Adrenal gland (tissue), 5 donors: ENCODE measurements around the gene RNASE12.

Experiments used
- POLR2A ChIP-seq, 2 donors: fragments of 450-650 bp; IDR thresholded peaks; one replicate each; pipeline ENCODE4 v1.6.1; 2017; ENCODE audit warnings: antibody characterized with exemption in 2 of 2, mild to moderate bottlenecking in 2 of 2, moderate library complexity in 1 of 2
- TF ChIP-seq, protein P1 (sequence below), 6 experiments: fragments of 450-650 bp in 4 of 6; fragments of 200-600 bp in 2 of 6; sonication (generic) in 1 of 6; IDR thresholded peaks; 1 replicate in 5 of 6; 2 replicates in 1 of 6; pipeline versions ENCODE4 v1.5.1 to v1.8.0; 2016 to 2021; ENCODE audit warnings: antibody characterized with exemption in 6 of 6, mild to moderate bottlenecking in 2 of 6, moderate library complexity in 1 of 6
- donor health status: DM: no; HTN: no; CAD: no.

DNA sequence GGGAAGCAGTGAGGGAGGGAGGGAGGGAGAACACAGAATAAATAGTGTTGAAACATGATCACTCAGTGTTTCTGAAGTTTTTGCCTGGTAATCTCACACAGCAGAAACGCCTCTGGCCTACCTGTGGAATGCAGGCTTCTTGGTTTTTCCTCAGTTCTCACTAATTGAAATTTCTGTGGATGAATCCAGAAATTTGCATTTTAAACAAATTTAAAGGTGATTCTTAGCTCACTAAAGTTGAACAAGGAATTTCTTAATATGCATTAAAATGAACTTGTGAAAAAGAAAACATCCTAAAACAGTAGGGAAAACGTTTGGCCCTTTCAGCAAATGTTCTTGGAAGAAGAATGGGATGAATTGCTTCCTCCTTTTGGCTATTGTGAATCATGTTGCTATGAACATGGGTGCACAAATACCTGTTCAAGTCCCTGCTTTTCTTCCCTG lies 31.7 kb downstream of the RNASE12 start:
- TF ChIP-seq, protein P1, sequence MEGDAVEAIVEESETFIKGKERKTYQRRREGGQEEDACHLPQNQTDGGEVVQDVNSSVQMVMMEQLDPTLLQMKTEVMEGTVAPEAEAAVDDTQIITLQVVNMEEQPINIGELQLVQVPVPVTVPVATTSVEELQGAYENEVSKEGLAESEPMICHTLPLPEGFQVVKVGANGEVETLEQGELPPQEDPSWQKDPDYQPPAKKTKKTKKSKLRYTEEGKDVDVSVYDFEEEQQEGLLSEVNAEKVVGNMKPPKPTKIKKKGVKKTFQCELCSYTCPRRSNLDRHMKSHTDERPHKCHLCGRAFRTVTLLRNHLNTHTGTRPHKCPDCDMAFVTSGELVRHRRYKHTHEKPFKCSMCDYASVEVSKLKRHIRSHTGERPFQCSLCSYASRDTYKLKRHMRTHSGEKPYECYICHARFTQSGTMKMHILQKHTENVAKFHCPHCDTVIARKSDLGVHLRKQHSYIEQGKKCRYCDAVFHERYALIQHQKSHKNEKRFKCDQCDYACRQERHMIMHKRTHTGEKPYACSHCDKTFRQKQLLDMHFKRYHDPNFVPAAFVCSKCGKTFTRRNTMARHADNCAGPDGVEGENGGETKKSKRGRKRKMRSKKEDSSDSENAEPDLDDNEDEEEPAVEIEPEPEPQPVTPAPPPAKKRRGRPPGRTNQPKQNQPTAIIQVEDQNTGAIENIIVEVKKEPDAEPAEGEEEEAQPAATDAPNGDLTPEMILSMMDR (IDR thresholded peaks at IDR 0.05) = no peak
- no peak for TF ChIP-seq POLR2A (IDR thresholded peaks at IDR 0.05)
